Testis (tissue), 2 donors: Measurements from ENCODE around the gene XK.

Experiments used
- POLR2A ChIP-seq: fragments of 450-650 bp; IDR thresholded peaks from one replicate; pipeline ENCODE4 v1.6.1; 2017; ENCODE audit warnings: antibody characterized with exemption, mild to moderate bottlenecking, moderate library complexity
- TF ChIP-seq, protein P1 (sequence below), 3 experiments: fragments of 450-650 bp in 2 of 3; fragments of 200-600 bp in 1 of 3; sonication (generic) in 1 of 3; IDR thresholded peaks; one replicate each; pipeline ENCODE4 v1.5.1; 2016 to 2019; ENCODE audit warnings: antibody characterized with exemption in 3 of 3, mild to moderate bottlenecking in 2 of 3, moderate library complexity in 1 of 3

DNA sequence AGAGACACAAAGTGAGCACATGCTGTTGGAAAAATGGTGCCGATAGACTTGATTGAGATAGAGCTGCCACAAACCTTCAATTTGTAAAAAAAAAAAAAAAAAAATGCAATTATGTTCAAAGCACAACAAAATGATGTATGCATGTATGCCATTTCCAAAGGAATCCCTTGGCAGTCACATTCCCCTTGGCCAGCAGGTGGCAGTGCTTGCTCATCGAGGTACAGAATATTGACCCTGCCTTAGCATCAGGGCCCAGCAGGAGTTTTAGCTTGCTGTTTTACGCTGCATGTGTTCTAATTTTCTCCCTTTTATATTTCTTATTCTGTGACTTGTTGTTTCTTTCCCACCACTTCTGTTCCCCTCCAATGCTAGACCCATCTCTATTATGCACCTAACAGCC lies 59.8 kb downstream of the XK start:
- TF ChIP-seq, protein P1, sequence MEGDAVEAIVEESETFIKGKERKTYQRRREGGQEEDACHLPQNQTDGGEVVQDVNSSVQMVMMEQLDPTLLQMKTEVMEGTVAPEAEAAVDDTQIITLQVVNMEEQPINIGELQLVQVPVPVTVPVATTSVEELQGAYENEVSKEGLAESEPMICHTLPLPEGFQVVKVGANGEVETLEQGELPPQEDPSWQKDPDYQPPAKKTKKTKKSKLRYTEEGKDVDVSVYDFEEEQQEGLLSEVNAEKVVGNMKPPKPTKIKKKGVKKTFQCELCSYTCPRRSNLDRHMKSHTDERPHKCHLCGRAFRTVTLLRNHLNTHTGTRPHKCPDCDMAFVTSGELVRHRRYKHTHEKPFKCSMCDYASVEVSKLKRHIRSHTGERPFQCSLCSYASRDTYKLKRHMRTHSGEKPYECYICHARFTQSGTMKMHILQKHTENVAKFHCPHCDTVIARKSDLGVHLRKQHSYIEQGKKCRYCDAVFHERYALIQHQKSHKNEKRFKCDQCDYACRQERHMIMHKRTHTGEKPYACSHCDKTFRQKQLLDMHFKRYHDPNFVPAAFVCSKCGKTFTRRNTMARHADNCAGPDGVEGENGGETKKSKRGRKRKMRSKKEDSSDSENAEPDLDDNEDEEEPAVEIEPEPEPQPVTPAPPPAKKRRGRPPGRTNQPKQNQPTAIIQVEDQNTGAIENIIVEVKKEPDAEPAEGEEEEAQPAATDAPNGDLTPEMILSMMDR (IDR thresholded peaks at IDR 0.05), result peak in 2 of 3 experiments; percentile 54 to 76
- TF ChIP-seq POLR2A, result no peak
